Astrocyte (in vitro differentiated cells and primary cell): Measurements from ENCODE around the gene MAP2K2. TPM values are rescaled to one million over a fixed set of nuclear protein-coding genes. Genes with fewer than 3 reads are reported as not detected.

Source experiments
- DNase-seq: peaks from one replicate; pipeline ENCODE4 v3.0.0-alpha.2; 2010; ENCODE audit warnings: low read depth
- FAIRE-seq: peaks from 2 replicates; lab custom pipeline; 2011; peaks lifted over from hg19 to GRCh38; lab: Jason Lieb, UNC
- H2AFZ ChIP-seq: 2 replicates; pipeline ENCODE4 v1.6.0; 2012; ENCODE audit warnings: low read depth, low read length, inconsistent platforms
- H3K27ac ChIP-seq: 2 replicates; pipeline ENCODE4 v1.5.1; 2011; ENCODE audit warnings: low read depth, low read length, inconsistent platforms
- H3K27me3 ChIP-seq: 2 replicates; pipeline ENCODE4 v1.6.0; 2011; ENCODE audit warnings: low read length, inconsistent platforms; ENCODE audit not compliant: insufficient read depth
- H3K36me3 ChIP-seq: 2 replicates; pipeline ENCODE4 v1.5.1; 2011; ENCODE audit warnings: low read length, inconsistent platforms; ENCODE audit not compliant: insufficient read depth
- H3K4me1 ChIP-seq: 2 replicates; pipeline ENCODE4 v1.5.1; 2011; ENCODE audit warnings: low read length, inconsistent platforms; ENCODE audit not compliant: insufficient read depth
- H3K4me2 ChIP-seq: 2 replicates; pipeline ENCODE4 v1.6.0; 2012; ENCODE audit warnings: low read length, inconsistent platforms
- H3K4me3 ChIP-seq: 2 replicates; pipeline ENCODE4 v1.5.1; 2011; ENCODE audit warnings: low read depth, mild to moderate bottlenecking, low read length, inconsistent platforms; ENCODE audit not compliant: insufficient read depth
- H3K79me2 ChIP-seq: 2 replicates; pipeline ENCODE4 v1.6.0; 2012; ENCODE audit warnings: mild to moderate bottlenecking, low read length, inconsistent platforms; ENCODE audit not compliant: insufficient read depth
- H3K9ac ChIP-seq: 2 replicates; pipeline ENCODE4 v1.6.0; 2012; ENCODE audit warnings: mild to moderate bottlenecking, low read length, inconsistent platforms
- H3K9me3 ChIP-seq: 2 replicates; pipeline ENCODE4 v1.5.1; 2012; ENCODE audit warnings: low read depth, mild to moderate bottlenecking, low read length, inconsistent platforms; ENCODE audit not compliant: insufficient read depth
- H4K20me1 ChIP-seq: 2 replicates; pipeline ENCODE4 v1.6.0; 2012; ENCODE audit warnings: low read length, inconsistent platforms; ENCODE audit not compliant: insufficient read depth
- H3K27ac Mint-ChIP-seq: one replicate; pipeline ENCODE4 v1.8.0; 2021; ENCODE audit warnings: mild to moderate bottlenecking, mixed read lengths; ENCODE audit not compliant: unreplicated experiment
- H3K27me3 Mint-ChIP-seq: one replicate; pipeline ENCODE4 v1.8.0; 2021; ENCODE audit warnings: low read depth, mixed read lengths; ENCODE audit not compliant: unreplicated experiment
- H3K36me3 Mint-ChIP-seq: one replicate; pipeline ENCODE4 v1.8.0; 2021; ENCODE audit warnings: low read depth, mixed read lengths; ENCODE audit not compliant: unreplicated experiment
- H3K4me1 Mint-ChIP-seq: one replicate; pipeline ENCODE4 v1.8.0; 2021; ENCODE audit warnings: low read depth, mixed read lengths; ENCODE audit not compliant: unreplicated experiment
- H3K4me3 Mint-ChIP-seq: one replicate; pipeline ENCODE4 v1.8.0; 2021; ENCODE audit warnings: mild to moderate bottlenecking, moderate library complexity, mixed read lengths; ENCODE audit not compliant: unreplicated experiment
- H3K9me3 Mint-ChIP-seq: one replicate; pipeline ENCODE4 v1.8.0; 2021; ENCODE audit warnings: mild to moderate bottlenecking, mixed read lengths; ENCODE audit not compliant: unreplicated experiment
- EZH2 ChIP-seq: IDR thresholded peaks from 2 replicates; pipeline ENCODE4 v1.6.1; 2012; ENCODE audit warnings: mild to moderate bottlenecking, low read length, inconsistent platforms; ENCODE audit not compliant: insufficient read depth
- total RNA-seq: library from RNA; stranded (reverse); gene quantifications from 2 replicates; pipeline ENCODE4 v1.2.1, GENCODE V29; 2021
- TF ChIP-seq, protein P1 (sequence below): IDR thresholded peaks from 2 replicates; pipeline ENCODE4 v1.5.1; 2011; ENCODE audit warnings: low read depth, mild to moderate bottlenecking, inconsistent platforms, low read length, moderate library complexity; ENCODE audit not compliant: insufficient read depth

Gene MAP2K2
- total RNA-seq, 1 donor from 2014 or later, result 190 TPM

DNA sequence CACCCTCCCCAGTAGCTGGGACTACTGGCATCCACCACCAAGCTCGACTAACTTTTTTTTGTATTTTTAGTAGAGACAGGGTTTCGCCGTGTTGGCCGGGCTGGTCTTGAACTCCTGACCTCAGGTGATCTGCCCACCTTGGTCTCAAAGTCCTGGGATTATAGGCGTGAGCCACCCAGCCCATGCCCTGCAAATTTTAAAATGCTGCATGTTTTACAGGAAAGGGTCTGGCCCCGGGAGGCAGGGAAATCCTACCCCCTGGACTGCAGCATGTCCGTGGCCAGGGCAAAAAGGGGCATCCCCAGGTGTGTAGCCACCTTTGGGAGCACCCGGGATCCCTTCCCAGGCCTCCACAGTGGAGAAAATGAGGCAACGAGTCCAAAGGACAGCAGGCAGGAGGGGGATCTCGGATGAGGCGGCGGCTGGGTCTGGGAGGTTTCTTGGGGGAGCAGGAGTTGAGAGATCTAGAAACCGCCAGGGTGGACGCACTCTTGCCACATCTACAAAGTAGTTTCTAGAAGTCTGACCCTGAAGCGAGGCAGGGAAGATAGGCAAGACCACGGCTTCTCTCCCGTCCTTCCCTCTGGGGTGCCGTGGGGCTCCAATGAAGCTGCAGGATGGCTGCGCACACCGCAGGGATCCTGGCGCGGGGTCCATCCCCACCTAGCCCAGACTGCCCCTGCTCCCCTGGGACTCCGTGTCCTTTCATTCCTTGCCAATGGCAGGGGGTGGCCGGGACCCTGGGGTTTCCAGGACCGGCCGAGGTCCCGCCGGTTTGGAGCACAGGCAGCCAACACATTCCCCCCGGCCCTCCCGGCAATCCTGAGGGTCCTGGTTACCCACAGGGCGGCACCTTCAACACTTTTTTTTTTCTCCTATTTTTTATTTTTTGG, 35.9 kb downstream of the MAP2K2 start:
- no peaks in the 10 kb centered on the region for H3K36me3 Mint-ChIP-seq
- FAIRE-seq, result no peak

DNA sequence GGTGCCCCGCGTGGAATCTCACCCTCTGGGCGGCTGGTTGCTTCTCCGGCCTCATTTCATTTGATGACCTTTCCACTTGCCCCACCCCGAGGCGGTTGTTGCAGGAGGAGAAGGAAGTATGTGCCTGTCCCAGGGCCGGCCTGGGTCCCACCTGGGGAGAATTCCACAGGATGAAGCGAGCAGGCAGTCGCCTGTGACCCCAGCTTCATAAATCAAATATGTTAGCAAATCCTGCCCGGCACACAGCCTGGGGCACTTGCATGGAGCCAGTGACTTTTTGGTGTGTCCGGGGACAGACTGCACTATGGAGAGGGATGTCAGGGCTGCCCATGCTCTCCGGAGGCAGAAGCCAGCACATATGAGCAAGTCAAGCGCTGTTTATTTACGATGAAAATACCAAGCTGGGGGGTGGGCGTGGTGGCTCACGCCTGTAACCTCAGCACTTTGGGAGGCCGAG, 37.5 kb downstream of the MAP2K2 start:
- Mint-ChIP-seq H3K27me3 (no peaks in the 10 kb centered on the region), H3K27ac (no peak overlapping the region), H3K4me1 (no peaks in the 10 kb centered on the region), H3K4me3 (no peak overlapping the region), H3K36me3 (no peaks in the 10 kb centered on the region), H3K9me3 (no peaks in the 10 kb centered on the region)
- Histone ChIP-seq H3K79me2 (no peaks in the 10 kb centered on the region), H3K4me3 (no peak overlapping the region), H3K4me2 (no peak overlapping the region), H3K36me3 (no peaks in the 10 kb centered on the region), H2AFZ (no peak overlapping the region), H4K20me1 (no peaks in the 10 kb centered on the region), H3K9ac (no peak overlapping the region), H3K27me3 (no peaks in the 10 kb centered on the region), H3K4me1 (no peaks in the 10 kb centered on the region), H3K27ac (no peak overlapping the region), H3K9me3 (no peaks in the 10 kb centered on the region)
- DNase-seq (no peak), FAIRE-seq (no peak)
- TF ChIP-seq, protein P1, sequence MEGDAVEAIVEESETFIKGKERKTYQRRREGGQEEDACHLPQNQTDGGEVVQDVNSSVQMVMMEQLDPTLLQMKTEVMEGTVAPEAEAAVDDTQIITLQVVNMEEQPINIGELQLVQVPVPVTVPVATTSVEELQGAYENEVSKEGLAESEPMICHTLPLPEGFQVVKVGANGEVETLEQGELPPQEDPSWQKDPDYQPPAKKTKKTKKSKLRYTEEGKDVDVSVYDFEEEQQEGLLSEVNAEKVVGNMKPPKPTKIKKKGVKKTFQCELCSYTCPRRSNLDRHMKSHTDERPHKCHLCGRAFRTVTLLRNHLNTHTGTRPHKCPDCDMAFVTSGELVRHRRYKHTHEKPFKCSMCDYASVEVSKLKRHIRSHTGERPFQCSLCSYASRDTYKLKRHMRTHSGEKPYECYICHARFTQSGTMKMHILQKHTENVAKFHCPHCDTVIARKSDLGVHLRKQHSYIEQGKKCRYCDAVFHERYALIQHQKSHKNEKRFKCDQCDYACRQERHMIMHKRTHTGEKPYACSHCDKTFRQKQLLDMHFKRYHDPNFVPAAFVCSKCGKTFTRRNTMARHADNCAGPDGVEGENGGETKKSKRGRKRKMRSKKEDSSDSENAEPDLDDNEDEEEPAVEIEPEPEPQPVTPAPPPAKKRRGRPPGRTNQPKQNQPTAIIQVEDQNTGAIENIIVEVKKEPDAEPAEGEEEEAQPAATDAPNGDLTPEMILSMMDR, result no peak
- no peak for TF ChIP-seq EZH2

More for the DNA sequence above, 35.9 kb downstream of the MAP2K2 start:
- no peaks in the 10 kb centered on the region for H3K9me3 ChIP-seq
- no peak overlapping the region for H3K27ac ChIP-seq
- Mint-ChIP-seq H3K4me1 (no peaks in the 10 kb centered on the region), H3K27me3 (no peaks in the 10 kb centered on the region), H3K4me3 (no peak overlapping the region), H3K27ac (no peak overlapping the region), H3K9me3 (no peaks in the 10 kb centered on the region)
- H4K20me1 ChIP-seq, result no peaks in the 10 kb centered on the region
- no peak overlapping the region for H3K4me2 ChIP-seq
- no peaks in the 10 kb centered on the region for H3K79me2 ChIP-seq
- H3K9ac ChIP-seq, result no peak overlapping the region
- H3K4me3 ChIP-seq, result no peak overlapping the region
- no peaks in the 10 kb centered on the region for H3K27me3 ChIP-seq
- H3K36me3 ChIP-seq, result no peaks in the 10 kb centered on the region
- DNase-seq, result no peak
- H3K4me1 ChIP-seq, result no peaks in the 10 kb centered on the region
- TF ChIP-seq, protein P1, result no peak
- no peak for TF ChIP-seq EZH2
- no peak overlapping the region for H2AFZ ChIP-seq

GRCh38 chr19:4084547-4084877, 39.4 kb downstream of the MAP2K2 start:
- no peaks in the 10 kb centered on the region for H3K9me3 ChIP-seq
- no peak for TF ChIP-seq EZH2
- TF ChIP-seq, protein P1, result no peak
- H3K4me3 Mint-ChIP-seq, result no peak overlapping the region
- no peaks in the 10 kb centered on the region for H3K9me3 Mint-ChIP-seq
- H3K4me1 ChIP-seq, result no peaks in the 10 kb centered on the region
- no peak overlapping the region for H3K27ac Mint-ChIP-seq
- no peaks in the 10 kb centered on the region for H3K36me3 Mint-ChIP-seq
- no peaks in the 10 kb centered on the region for H3K36me3 ChIP-seq
- no peaks in the 10 kb centered on the region for H3K79me2 ChIP-seq
- H3K27ac ChIP-seq, result no peak overlapping the region
- no peak overlapping the region for H2AFZ ChIP-seq
- H4K20me1 ChIP-seq, result no peaks in the 10 kb centered on the region
- no peak for DNase-seq
- no peak overlapping the region for H3K4me3 ChIP-seq
- FAIRE-seq, result no peak
- no peak overlapping the region for H3K4me2 ChIP-seq
- H3K9ac ChIP-seq, result no peak overlapping the region
- no peaks in the 10 kb centered on the region for H3K4me1 Mint-ChIP-seq
- no peaks in the 10 kb centered on the region for H3K27me3 Mint-ChIP-seq
- H3K27me3 ChIP-seq, result no peaks in the 10 kb centered on the region
